H1 (cell line): ENCODE measurements around the gene GPC6. TPM values are rescaled to one million over a fixed set of nuclear protein-coding genes. Genes with fewer than 3 reads are reported as not detected.

Source experiments
- CTCF ChIA-PET: fragments of 300-600 bp; sonication (Branson Sonifier 250); formaldehyde crosslinking; loops from one replicate; lab custom pipeline; 2021; ENCODE audit not compliant: partially characterized antibody; lab: Charles Lee
- POLR2A ChIA-PET: fragments of 300-600 bp; sonication (Branson Sonifier 250); formaldehyde crosslinking; loops from one replicate; lab custom pipeline; 2021; ENCODE audit warnings: inconsistent platforms; ENCODE audit not compliant: partially characterized antibody; lab: Charles Lee
- DNase-seq, 2 experiments: peaks; one replicate each; pipeline versions ENCODE4 v3.0.0 to v3.0.0-alpha.2; 2010 to 2022; ENCODE audit warnings: low spot score in 2 of 2, low read depth in 1 of 2, mixed read lengths in 1 of 2
- FAIRE-seq: peaks from 2 replicates; lab custom pipeline; 2011; peaks lifted over from hg19 to GRCh38; lab: Jason Lieb, UNC
- H2AFZ ChIP-seq: 2 replicates; pipeline ENCODE4 v1.8.1; 2012; ENCODE audit warnings: low read length, inconsistent platforms
- H2AK5ac ChIP-seq: 2 replicates; pipeline ENCODE4 v1.6.1; 2013; ENCODE audit warnings: low read depth, low read length
- H2BK120ac ChIP-seq: replicated peaks from 2 replicates; pipeline ENCODE3; 2013; ENCODE audit warnings: low read depth, low read length, inconsistent platforms
- H2BK12ac ChIP-seq: 2 replicates; pipeline ENCODE4 v1.6.1; 2013; ENCODE audit warnings: low read depth, low read length
- H2BK15ac ChIP-seq: 2 replicates; pipeline ENCODE4 v1.6.1; 2013; ENCODE audit warnings: low read length
- H2BK20ac ChIP-seq: 2 replicates; pipeline ENCODE4 v1.6.1; 2013; ENCODE audit warnings: low read length
- H2BK5ac ChIP-seq: 2 replicates; pipeline ENCODE4 v1.6.1; 2013; ENCODE audit warnings: low read depth, low read length
- H3K14ac ChIP-seq: 2 replicates; pipeline ENCODE4 v1.6.1; 2013; ENCODE audit warnings: inconsistent platforms; ENCODE audit not compliant: insufficient read length
- H3K18ac ChIP-seq: 2 replicates; pipeline ENCODE4 v1.6.1; 2013; ENCODE audit warnings: low read length; ENCODE audit errors: extremely low read depth
- H3K23ac ChIP-seq: 2 replicates; pipeline ENCODE4 v1.6.1; 2013; ENCODE audit warnings: inconsistent platforms; ENCODE audit not compliant: insufficient read length
- H3K23me2 ChIP-seq: 2 replicates; pipeline ENCODE4 v1.6.1; 2013; ENCODE audit warnings: low read depth, low read length
- H3K27ac ChIP-seq: 2 replicates; pipeline ENCODE4 v1.6.1; 2011; ENCODE audit warnings: low read depth, low read length, inconsistent platforms
- H3K27me3 ChIP-seq, 4 experiments: replicated peaks in 1 of 4; 1 replicate in 1 of 4; 2 replicates in 3 of 4; pipeline versions ENCODE4 v1.6.1 to v1.8.1; 2011 to 2013; ENCODE audit warnings: low read length in 3 of 4, mild to moderate bottlenecking in 3 of 4, inconsistent platforms in 2 of 4, mixed read lengths in 2 of 4, moderate library complexity in 1 of 4; ENCODE audit not compliant: control insufficient read depth in 3 of 4, insufficient read depth in 3 of 4; ENCODE audit errors: extremely low read depth in 1 of 4
- H3K36me3 ChIP-seq, 4 experiments: 2 replicates each; pipeline versions ENCODE4 v1.6.1 to v1.8.1; 2011 to 2013; ENCODE audit warnings: mild to moderate bottlenecking in 4 of 4, low read length in 3 of 4, moderate library complexity in 2 of 4, control low read depth in 1 of 4, inconsistent platforms in 1 of 4; ENCODE audit not compliant: insufficient read depth in 4 of 4, control insufficient read depth in 2 of 4
- H3K4ac ChIP-seq: replicated peaks from 2 replicates; pipeline ENCODE3; 2013; ENCODE audit warnings: low read length, low read depth, mixed read lengths, inconsistent platforms; ENCODE audit not compliant: insufficient read length
- H3K4me1 ChIP-seq, 4 experiments: replicated peaks in 1 of 4; 1 replicate in 1 of 4; 2 replicates in 3 of 4; pipeline versions ENCODE4 v1.6.1 to v1.8.1; 2011 to 2013; ENCODE audit warnings: low read length in 3 of 4, inconsistent platforms in 2 of 4, mixed read lengths in 1 of 4; ENCODE audit not compliant: insufficient read depth in 4 of 4, control insufficient read depth in 3 of 4
- H3K4me2 ChIP-seq, 2 experiments: 2 replicates each; pipeline versions ENCODE4 v1.6.1 to v1.8.1; 2011 to 2013; ENCODE audit warnings: low read depth in 2 of 2, low read length in 2 of 2, control low read depth in 1 of 2, inconsistent platforms in 1 of 2, mild to moderate bottlenecking in 1 of 2; ENCODE audit not compliant: insufficient read depth in 1 of 2
- H3K4me3 ChIP-seq, 4 experiments: fragments of 200-600, 300-600 bp in 1 of 4; sonication (generic), shearing (Covaris generic), sonication (Bioruptor Twin) in 1 of 4; 2 replicates each; pipeline versions ENCODE4 v1.5.1 to v1.8.1; 2011 to 2016; ENCODE audit warnings: low read length in 4 of 4, low read depth in 3 of 4, control low read depth in 2 of 4, inconsistent platforms in 2 of 4, mild to moderate bottlenecking in 2 of 4, mixed read lengths in 1 of 4, moderate library complexity in 1 of 4; ENCODE audit not compliant: insufficient read depth in 2 of 4; ENCODE audit errors: extremely low read depth in 1 of 4
- H3K56ac ChIP-seq: replicated peaks from 2 replicates; pipeline ENCODE3; 2013; ENCODE audit warnings: low read depth, mild to moderate bottlenecking, mixed read lengths, low read length, inconsistent platforms; ENCODE audit not compliant: insufficient read length
- H3K79me1 ChIP-seq: 2 replicates; pipeline ENCODE4 v1.6.1; 2013; ENCODE audit warnings: low read depth, low read length, control low read depth
- H3K79me2 ChIP-seq, 2 experiments: 2 replicates each; pipeline versions ENCODE4 v1.6.1 to v1.8.1; 2012 to 2013; ENCODE audit warnings: low read length in 2 of 2, mild to moderate bottlenecking in 2 of 2, inconsistent platforms in 1 of 2; ENCODE audit not compliant: insufficient read depth in 2 of 2, control insufficient read depth in 1 of 2
- H3K9ac ChIP-seq, 4 experiments: replicated peaks in 1 of 4; 1 replicate in 1 of 4; 2 replicates in 3 of 4; pipeline versions ENCODE4 v1.6.1 to v1.8.1; 2011 to 2013; ENCODE audit warnings: low read depth in 3 of 4, low read length in 3 of 4, control low read depth in 2 of 4, mild to moderate bottlenecking in 2 of 4, moderate library complexity in 2 of 4, inconsistent platforms in 1 of 4; ENCODE audit errors: extremely low read depth in 1 of 4
- H3K9me3 ChIP-seq, 2 experiments: 2 replicates each; pipeline versions ENCODE4 v1.6.1 to v1.8.1; 2012 to 2013; ENCODE audit warnings: mild to moderate bottlenecking in 2 of 2, moderate library complexity in 2 of 2, control low read depth in 1 of 2, inconsistent platforms in 1 of 2, low read depth in 1 of 2, low read length in 1 of 2, mixed read lengths in 1 of 2; ENCODE audit not compliant: insufficient read depth in 2 of 2
- H4K20me1 ChIP-seq, 2 experiments: replicated peaks in 1 of 2; 2 replicates each; pipeline versions ENCODE3 to v1.8.1; 2011 to 2013; ENCODE audit warnings: inconsistent platforms in 2 of 2, low read length in 2 of 2, mild to moderate bottlenecking in 1 of 2; ENCODE audit not compliant: insufficient read depth in 2 of 2, control insufficient read depth in 1 of 2
- H4K5ac ChIP-seq: 2 replicates; pipeline ENCODE4 v1.6.1; 2013; ENCODE audit warnings: low read length, low read depth, mixed read lengths, inconsistent platforms; ENCODE audit not compliant: insufficient read length
- H4K8ac ChIP-seq: 2 replicates; pipeline ENCODE4 v1.8.0; 2013; ENCODE audit warnings: mild to moderate bottlenecking, moderate library complexity, low read length, inconsistent platforms; ENCODE audit not compliant: insufficient read depth; ENCODE audit errors: extremely low read depth
- H4K91ac ChIP-seq: replicated peaks from 2 replicates; pipeline ENCODE3; 2013; ENCODE audit warnings: low read length, mixed read lengths, inconsistent platforms; ENCODE audit not compliant: insufficient read length
- ASH2L ChIP-seq: fragments of 200-600, 300-600 bp; sonication (generic); IDR thresholded peaks from one replicate; pipeline ENCODE4 v1.7.1; 2017; ENCODE audit warnings: low read length
- CHD2 ChIP-seq: IDR thresholded peaks from 2 replicates; pipeline ENCODE4 v1.6.1; 2012; ENCODE audit warnings: low read length, improper control_type of control experiment
- EZH2 ChIP-seq: fragments of 200-600 bp; sonication (generic); IDR thresholded peaks from 2 replicates; pipeline ENCODE4 v1.7.1; 2012; ENCODE audit warnings: low read depth, mild to moderate bottlenecking, moderate library complexity, low read length, inconsistent platforms; ENCODE audit not compliant: severe bottlenecking
- FOSL1 ChIP-seq: IDR thresholded peaks from 2 replicates; pipeline ENCODE4 v1.6.1; 2011; ENCODE audit warnings: mild to moderate bottlenecking, low read depth, low read length, moderate library complexity; ENCODE audit not compliant: insufficient read depth
- NANOG ChIP-seq: IDR thresholded peaks from 2 replicates; pipeline ENCODE4 v1.6.1; 2011; ENCODE audit warnings: low read length, low read depth, mild to moderate bottlenecking, inconsistent platforms; ENCODE audit not compliant: insufficient read depth, poor library complexity, severe bottlenecking
- SP2 ChIP-seq: IDR thresholded peaks from 2 replicates; pipeline ENCODE4 v1.6.1; 2012; ENCODE audit warnings: mild to moderate bottlenecking, low read length, inconsistent platforms
- TAF1 ChIP-seq: IDR thresholded peaks from 2 replicates; pipeline ENCODE4 v1.6.1; 2011; ENCODE audit warnings: mild to moderate bottlenecking, low read depth, low read length
- WGBS, 2 experiments: shearing (Covaris generic) in 1 of 2; methylation state at CpG; one replicate each; pipeline versions ENCODE4 v1.1.6 to v1.1.7; 2013 to 2015; ENCODE audit warnings: low lambda C conversion rate in 2 of 2, mixed read lengths in 2 of 2, inconsistent platforms in 1 of 2, low coverage in 1 of 2, missing lambda C conversion rate in 1 of 2; ENCODE audit not compliant: insufficient replicate concordance in 2 of 2, insufficient coverage in 1 of 2, insufficient read length in 1 of 2; ENCODE audit errors: extremely low coverage in 1 of 2, missing lambda C conversion rate in 1 of 2; 5-methylcytosine and 5-hydroxymethylcytosine counted together
- polyA plus RNA-seq, 7 experiments: library from polyadenylated mRNA; depleted of rRNA in 3 of 7; stranded (reverse) in 5 of 7; unstranded in 2 of 7; fragments of >200 nt in 5 of 7; fragments of 200-250 nt in 2 of 7; gene quantifications; 1 replicate in 5 of 7; 2 replicates in 1 of 7; 4 replicates in 1 of 7; pipeline versions ENCODE4 v1.2.1 to v1.2.3, GENCODE V29; 2011 to 2013; ENCODE audit warnings: missing spikeins in 2 of 7, mixed read lengths in 2 of 7
- total RNA-seq: library from RNA; stranded (reverse); fragmentation: NEBNext Ultra II Directional; extraction: Animal tissue kit (Norgen Biotek cat#: 25700); gene quantifications from 2 replicates; pipeline ENCODE4 v1.2.1, GENCODE V29; 2021
- TF ChIP-seq, protein P1 (sequence below), 3 experiments: IDR thresholded peaks; 1 replicate in 2 of 3; 2 replicates in 1 of 3; pipeline versions ENCODE4 v1.5.1 to v1.6.1; 2011; ENCODE audit warnings: low read length in 3 of 3, mild to moderate bottlenecking in 3 of 3, inconsistent platforms in 2 of 3, low read depth in 1 of 3, moderate library complexity in 1 of 3; ENCODE audit not compliant: insufficient read depth in 1 of 3; ENCODE audit errors: control extremely low read depth in 1 of 3

The GPC6 gene
- total and polyA plus RNA-seq, 2 of the 8 experiments (the other 6 are each of a cell fraction or from before 2014, with no cell fraction given) = 5.4 to 12.0 TPM

DNA sequence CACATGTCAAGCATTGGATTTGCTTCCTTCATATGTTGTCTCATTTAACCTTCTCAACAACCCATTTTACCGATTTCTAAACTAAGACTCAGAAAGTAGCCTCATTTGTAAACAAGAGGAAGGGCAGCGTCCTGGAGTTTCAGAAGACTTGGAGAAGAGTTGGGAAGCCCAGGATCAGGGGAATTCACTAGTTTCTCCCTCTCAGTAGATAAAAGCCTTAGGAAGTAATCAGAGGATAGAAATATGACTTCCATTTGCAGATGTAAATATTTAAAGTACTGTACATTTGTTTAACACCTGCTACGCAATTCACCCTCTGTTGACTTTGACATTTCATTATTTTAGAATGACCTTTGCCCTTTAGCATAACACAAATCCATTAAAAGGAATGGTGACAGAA, 1036.4 kb downstream of the GPC6 start:
- H2AFZ ChIP-seq = no peak overlapping the region
- H3K4me3 ChIP-seq = no peak overlapping the region
- CTCF ChIA-PET = no interaction called here
- DNase-seq (no peak), FAIRE-seq (no peak)
- H2BK12ac ChIP-seq = no peak overlapping the region
- H4K8ac ChIP-seq = no peak overlapping the region
- H3K4me1 ChIP-seq = no peaks in the 10 kb centered on the region
- H3K23me2 ChIP-seq = no peaks in the 10 kb centered on the region
- no peak overlapping the region for H4K91ac ChIP-seq
- no peaks in the 10 kb centered on the region for H4K20me1 ChIP-seq
- TF ChIP-seq SP2 = no peak
- TF ChIP-seq, protein P1, sequence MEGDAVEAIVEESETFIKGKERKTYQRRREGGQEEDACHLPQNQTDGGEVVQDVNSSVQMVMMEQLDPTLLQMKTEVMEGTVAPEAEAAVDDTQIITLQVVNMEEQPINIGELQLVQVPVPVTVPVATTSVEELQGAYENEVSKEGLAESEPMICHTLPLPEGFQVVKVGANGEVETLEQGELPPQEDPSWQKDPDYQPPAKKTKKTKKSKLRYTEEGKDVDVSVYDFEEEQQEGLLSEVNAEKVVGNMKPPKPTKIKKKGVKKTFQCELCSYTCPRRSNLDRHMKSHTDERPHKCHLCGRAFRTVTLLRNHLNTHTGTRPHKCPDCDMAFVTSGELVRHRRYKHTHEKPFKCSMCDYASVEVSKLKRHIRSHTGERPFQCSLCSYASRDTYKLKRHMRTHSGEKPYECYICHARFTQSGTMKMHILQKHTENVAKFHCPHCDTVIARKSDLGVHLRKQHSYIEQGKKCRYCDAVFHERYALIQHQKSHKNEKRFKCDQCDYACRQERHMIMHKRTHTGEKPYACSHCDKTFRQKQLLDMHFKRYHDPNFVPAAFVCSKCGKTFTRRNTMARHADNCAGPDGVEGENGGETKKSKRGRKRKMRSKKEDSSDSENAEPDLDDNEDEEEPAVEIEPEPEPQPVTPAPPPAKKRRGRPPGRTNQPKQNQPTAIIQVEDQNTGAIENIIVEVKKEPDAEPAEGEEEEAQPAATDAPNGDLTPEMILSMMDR (IDR thresholded peaks at IDR 0.05; ENCODE audit: control extremely low read depth in 1 of 3, insufficient read depth in 1 of 3, low read depth in 1 of 3, low read length in 3 of 3) = no peak
- TF ChIP-seq TAF1 = no peak
- no peak for TF ChIP-seq NANOG
- TF ChIP-seq CHD2 = no peak
- TF ChIP-seq FOSL1 = no peak
- no peak for TF ChIP-seq EZH2
- TF ChIP-seq ASH2L = no peak
- no peak overlapping the region for H4K5ac ChIP-seq
- no peak overlapping the region for H3K56ac ChIP-seq
- H3K18ac ChIP-seq = no peak overlapping the region
- H3K27ac ChIP-seq = no peak overlapping the region
- H3K4ac ChIP-seq = no peak overlapping the region
- no peaks in the 10 kb centered on the region for H3K27me3 ChIP-seq
- 85% methylated on average over 3 of the region's 3 CpGs; no CpG with 5 or more reads in 1 of the 2 experiments for WGBS, 2 experiments
- H2BK20ac ChIP-seq = no peak overlapping the region
- no peak overlapping the region for H3K9ac ChIP-seq
- POLR2A ChIA-PET = no interaction called here
- no peak overlapping the region for H2BK5ac ChIP-seq
- no peak overlapping the region for H2BK120ac ChIP-seq
- H3K36me3 ChIP-seq = no peaks in the 10 kb centered on the region
- H2BK15ac ChIP-seq = no peak overlapping the region
- no peak overlapping the region for H3K14ac ChIP-seq
- no peaks in the 10 kb centered on the region for H3K79me2 ChIP-seq
- H3K23ac ChIP-seq = no peak overlapping the region
- no peak overlapping the region for H2AK5ac ChIP-seq
- H3K4me2 ChIP-seq = no peak overlapping the region
- H3K9me3 ChIP-seq = no peaks in the 10 kb centered on the region
- no peaks in the 10 kb centered on the region for H3K79me1 ChIP-seq
